Measurements from ENCODE around the gene CRYBB1.

Gene CRYBB1

DNA sequence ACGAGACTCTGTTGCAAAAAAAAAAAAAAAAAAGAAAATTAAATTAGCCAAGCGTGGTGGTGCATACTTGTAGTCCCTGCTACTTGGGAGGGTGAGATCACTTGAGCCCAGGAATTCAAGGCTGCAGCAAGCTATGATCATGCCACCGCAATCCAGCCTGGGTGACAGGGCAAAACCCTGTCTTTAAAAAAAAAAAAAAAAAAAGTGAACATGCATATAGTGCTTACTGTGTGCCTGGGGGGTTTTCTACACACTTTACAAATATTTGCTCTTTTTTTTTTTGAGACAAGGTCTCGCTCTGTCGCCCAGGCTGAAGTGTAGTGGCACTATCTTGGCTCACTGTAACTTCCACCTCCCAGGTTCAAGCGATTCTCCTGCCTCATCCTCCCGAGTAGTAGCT, 40.7 kb downstream of the CRYBB1 start:
- no peak for DNase-seq (ENCODE audit: low spot score)

DNA sequence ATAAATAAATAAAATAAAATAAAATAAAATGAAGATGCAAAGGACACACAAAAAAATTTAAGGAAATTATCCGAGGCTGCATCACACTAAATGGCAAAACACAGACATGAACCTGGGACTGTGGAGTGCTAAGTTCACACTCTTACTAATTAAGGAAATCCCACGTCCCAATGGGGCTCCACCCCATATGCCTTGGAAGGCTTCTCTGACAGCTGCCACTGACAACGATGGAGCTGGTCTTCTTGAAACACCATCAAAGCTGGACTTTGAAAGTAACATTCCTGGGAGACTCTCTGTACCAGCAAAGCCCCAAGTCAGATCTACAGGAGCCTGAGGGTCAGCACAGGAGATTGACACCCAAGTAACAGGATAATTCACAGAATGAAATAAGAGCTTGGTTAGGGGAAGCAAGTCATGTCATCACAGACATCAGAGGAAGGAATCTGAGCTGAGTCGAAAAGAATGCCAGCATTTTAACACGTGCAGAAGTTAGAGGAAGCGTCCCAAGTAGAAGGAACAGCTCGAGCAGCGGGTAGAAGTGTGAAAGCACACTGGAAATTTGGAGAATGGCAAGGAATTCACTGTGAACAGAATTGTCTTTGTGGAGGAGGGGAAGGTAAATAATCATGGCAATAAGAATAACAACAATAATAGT, 41.7 kb downstream of the CRYBB1 start:
- DNase-seq (ENCODE audit: low spot score) = no peak

DNA sequence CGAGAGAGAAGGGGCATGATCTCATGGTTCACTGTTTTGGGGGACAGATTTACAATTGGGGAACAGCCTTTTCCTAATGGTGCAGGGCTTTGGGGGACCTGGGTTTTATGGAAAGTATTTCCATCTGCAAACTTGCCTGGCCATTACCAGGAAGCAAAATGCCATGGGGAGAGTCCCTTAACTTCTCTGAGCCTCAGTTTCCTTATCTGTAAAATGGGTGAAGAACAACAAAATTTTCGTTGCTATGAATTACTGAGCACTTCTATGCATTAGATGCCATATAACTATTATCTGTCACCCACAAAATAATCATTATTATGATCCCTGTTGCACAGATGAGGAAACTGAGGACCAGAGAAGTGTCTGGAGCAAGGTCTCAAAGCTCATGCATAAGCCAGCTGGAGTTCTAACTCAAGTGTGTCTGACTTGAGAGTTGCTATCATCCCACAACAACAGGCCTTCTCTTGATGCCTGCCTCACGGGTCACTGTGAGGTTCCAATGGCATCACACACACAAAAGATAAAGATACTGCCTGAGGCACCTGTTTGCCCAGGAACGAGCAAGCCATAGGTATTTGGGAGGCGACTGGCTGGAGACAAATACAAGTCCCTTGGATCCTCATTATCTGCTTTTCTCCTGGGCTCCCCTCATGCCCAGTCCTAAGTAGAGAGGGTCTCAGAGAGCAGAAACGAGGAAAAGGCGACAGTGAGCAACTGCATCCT, 43.7 kb downstream of the CRYBB1 start:
- no peak for DNase-seq (ENCODE audit: low spot score)

DNA sequence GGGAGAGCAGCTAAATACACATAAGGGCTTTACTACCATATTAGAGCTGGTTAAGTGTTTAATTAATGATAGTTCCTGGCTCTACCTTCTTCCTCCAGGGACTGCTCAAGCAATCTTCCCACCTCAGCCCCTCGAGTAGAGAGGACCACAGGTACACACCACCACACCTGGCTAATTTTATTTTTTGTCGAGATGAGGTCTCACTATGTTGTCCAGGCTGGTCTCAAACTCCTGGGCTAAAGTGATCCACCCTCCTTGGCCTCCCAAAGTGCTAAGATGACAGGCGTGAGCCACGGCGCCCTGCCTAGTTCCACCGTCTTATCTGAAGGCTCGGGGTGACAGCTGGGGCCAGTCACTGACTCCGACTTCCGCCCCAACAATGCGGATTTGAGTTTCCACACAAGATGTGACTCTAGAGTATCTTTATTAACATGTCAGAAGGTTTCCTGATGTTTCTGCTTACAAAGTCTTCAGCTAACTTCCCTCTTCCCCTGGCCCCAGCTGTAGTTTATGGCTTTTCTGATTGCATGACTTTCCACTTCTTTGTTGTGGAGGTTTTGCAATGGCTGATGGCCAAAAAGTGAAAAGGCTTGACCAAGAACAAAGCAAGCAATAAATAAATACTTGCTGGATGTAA, 44.7 kb downstream of the CRYBB1 start:
- peak; percentile 33 for DNase-seq (ENCODE audit: low spot score)

DNA sequence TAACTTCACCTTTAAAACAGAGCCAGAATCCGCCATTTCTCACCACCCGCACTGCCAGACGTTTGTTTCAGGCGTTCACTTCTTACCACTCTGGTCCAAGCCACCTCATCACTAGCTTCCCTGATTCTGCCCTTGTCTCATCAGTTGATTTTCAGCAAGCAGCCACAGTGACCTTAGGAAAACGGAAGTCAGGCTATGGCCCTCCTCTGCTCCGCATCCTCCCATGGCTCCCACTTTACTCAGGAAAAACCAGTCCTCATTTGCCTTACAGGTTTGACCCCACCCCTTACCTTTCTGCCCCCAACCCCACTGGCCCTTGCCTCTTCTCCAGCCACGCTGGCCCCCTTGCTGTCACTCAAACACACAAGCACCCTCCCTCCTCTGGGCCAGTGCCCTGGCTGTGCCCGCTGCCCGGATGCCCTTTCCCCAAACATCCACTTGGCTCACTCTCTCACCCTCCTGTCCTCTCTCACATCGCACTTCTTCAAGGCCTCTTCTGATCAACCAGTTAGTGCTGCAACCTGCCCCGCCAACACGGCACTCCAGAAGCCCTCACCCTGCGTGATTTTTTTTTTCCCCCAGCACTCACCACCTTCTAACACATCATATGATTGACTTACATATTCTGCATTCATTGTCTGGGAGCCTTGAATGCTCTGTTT, 46.8 kb downstream of the CRYBB1 start:
- DNase-seq (ENCODE audit: low spot score) = no peak

DNA sequence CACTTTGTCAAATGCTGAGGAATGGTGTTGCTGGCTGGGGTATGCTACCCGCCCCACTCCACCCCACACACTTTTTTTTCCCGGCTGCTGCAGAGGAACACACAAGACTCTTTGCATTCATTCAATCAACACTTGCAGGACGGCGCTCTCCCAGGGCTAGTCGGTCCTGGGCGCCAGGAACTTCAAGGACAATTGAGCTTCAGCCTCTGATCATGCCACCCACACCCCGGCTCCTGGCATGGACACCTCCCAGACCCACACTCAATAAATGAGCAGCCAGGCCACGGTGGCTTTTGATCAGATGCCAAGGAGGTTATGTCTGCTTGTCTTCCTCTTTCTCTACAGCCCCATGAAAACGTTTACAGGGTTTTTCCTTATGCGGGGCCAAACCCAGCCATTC, 47.7 kb downstream of the CRYBB1 start:
- no peak for DNase-seq (ENCODE audit: low spot score)

DNA sequence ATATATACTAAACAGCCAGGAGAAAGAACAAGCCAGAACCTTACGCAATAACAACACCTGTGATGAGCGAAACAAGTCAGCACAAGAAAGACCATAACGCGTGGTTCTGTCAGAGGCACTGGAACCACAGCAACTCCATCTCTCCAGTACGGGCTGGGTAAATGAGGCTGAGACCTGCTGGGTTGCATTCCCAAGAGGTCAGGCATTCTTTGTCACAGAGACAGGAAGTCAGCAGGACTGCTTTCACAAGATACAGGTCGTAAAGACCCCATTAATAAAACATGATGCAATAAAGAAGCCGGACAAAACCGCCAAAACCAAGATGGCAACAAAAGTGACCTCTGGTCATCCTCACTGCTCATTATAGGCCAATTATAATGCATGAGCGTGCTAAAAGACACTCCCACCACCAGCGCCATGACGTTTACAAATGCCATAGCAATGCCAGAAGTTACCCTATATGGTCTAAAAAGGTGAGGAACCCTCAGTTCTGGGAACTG, 49.6 kb downstream of the CRYBB1 start:
- DNase-seq (ENCODE audit: low spot score) = no peak

DNA sequence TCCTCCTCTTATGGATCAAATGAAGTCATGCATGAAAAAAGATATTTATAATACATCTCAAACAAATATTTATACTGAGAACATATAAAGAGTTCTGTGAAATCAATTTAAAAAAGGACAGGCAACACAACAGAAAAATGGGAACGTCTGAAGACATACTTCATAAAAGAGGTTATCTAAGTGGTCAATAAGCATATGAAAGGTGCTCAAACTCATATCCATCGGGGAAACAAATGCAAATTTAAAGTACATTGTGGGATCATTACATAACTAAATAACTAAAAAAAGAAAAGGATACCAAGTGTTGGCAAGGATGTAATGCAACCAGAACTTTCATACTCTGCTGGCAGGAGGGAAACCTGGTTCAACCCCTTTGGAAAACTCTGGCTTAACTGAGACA, 50.2 kb downstream of the CRYBB1 start:
- DNase-seq (ENCODE audit: low spot score) = no peak

DNA sequence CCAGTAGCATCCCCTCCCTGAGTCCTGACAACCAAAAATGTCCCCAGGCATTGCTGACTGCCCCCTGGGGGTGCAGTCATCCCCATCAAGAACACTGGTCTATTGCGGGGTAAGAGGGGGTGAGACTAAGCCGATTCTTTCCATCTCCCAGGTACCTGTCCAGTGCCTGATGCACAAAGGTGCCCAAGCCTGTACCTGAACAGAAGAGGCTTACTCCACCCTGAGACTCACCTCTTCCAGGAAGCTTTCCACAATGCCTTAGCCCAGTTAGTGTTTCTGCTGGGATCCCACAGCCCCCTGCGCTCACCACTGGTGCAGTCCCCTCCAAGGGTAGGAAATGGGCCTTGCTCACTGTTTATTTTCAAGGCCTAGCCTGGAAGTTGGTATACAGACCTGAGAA, 50.8 kb downstream of the CRYBB1 start:
- no peak for DNase-seq (ENCODE audit: low spot score)

DNA sequence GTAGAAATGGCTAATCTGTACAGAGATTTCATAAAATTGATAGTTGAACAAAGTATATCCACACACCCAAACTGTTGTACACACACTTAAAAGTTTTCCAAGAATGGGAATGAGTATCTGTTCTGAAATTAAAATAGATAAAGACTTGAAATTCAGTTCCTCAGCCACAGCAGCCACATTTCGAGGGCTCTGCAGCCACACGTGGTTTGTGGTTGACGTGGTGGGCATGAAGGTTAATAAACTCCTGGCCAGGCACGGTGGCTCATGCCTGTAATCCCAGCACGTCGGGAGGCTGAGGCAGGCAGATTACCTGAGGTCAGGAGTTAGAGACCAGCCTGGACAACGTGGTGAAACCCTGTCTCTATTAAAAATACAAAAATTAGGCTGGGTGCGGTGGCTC, 51.9 kb downstream of the CRYBB1 start:
- no peak for DNase-seq (ENCODE audit: low spot score)

DNA sequence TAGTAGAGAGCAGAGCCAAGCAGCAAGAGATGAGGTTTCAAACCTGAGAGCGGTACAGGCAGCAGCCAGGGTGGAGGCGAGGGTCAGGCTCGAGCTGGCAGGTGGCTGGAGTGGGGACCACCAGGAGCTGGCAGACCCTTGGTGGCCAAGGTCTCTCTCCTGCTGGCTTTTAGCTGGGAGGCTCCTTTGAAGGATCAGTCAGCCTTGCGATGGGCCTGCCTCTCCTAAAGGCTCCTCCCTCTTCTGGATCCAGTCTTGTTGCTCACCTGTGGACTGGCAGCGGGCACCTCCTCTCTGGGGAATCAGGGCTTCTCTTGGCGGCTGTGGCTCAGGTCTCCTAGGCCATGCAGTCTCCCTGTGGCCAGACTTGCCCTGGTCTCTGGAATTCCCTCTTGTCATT, 52.6 kb downstream of the CRYBB1 start:
- no peak for DNase-seq (ENCODE audit: low spot score)

DNA sequence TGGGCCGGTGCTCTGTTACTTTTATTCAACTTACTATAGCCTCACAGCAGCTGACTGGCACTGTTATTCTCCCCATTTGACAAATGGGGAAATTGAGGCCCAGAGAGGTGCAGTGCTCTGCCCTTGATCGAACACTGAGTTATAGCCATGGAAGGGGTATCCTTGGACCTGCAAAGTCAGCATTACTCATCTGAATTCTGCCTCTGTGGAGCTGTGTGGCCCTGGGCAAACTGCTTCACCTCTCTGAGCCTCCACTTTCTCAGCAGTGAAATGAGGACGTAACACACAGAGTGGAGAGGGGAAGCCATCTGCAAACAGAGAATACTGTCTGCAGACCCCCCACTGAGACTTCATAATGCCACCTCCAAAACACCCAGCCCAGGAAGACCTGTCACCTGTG, 53.2 kb downstream of the CRYBB1 start:
- no peak for DNase-seq (ENCODE audit: low spot score)

DNA sequence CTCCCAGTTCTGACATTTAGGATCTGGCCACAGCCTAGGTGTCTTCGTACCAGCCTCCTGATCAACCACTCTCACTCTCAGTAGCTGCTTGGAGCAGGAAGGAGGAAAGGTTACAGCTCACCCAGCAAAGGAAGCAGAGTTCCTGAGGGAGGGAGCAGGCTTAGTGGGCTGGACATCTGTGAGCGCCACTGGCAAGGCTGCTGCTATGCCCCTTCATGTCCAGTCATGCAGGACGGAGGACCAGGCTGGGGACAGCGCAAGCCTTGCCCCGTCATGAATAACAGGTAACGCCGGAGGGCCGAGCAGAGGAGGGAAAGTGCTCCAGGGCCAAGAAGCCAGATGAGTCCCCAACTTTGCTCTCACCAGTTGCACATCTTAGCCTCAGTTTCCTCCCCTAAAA, 53.6 kb downstream of the CRYBB1 start:
- DNase-seq (ENCODE audit: low spot score) = no peak

DNA sequence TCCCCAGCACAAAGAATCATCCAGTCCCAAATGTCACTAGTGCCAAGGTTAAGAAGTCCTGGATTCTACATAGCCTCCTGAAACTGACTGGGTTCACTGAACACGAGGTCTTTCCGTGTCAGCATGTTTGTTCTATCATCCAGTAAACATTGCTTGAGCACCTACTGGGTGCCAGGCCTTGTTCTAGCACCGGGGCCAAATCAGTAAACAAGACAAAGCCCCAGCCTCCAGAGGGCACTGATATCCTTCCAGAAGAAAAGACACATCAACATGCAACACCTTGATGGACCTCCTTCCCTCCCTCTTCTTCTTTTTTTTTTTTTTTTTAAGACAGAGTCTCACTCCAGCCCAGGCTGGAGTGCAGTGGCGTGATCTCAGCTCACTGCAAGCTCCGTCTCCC, 54.8 kb downstream of the CRYBB1 start:
- DNase-seq (ENCODE audit: low spot score) = no peak

DNA sequence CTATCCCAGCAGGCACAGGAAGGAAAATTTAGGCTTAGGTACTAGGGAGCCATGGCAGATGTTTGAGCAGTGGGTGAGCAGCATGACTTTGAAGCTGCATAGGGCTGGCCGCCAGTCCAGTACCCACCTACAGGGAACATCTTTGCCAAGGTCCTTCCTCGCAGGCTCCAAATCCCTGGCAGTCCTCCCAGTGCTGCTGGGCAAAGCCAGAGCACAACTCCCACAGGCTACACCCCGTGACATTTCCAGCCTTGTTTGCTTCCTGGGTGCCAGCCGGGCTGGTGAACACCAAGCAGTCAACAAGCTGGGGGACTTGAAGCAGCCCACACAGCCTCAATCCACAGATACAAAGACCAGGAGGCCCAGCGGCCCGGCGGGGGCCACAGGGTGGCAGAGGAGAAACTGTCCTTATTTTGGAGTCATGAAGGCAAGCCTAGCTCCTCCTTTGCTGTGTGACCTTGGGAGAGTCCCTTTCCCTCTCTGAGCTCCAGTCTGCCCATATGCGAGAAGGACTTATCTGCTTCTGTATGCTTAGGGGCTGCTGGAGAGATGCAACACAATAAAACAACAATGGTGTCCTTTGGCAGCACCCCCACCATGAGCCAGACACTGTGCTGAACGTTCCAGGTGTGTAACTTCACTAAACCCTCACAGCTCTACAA, 55.9 kb downstream of the CRYBB1 start:
- DNase-seq (ENCODE audit: low spot score) = no peak

DNA sequence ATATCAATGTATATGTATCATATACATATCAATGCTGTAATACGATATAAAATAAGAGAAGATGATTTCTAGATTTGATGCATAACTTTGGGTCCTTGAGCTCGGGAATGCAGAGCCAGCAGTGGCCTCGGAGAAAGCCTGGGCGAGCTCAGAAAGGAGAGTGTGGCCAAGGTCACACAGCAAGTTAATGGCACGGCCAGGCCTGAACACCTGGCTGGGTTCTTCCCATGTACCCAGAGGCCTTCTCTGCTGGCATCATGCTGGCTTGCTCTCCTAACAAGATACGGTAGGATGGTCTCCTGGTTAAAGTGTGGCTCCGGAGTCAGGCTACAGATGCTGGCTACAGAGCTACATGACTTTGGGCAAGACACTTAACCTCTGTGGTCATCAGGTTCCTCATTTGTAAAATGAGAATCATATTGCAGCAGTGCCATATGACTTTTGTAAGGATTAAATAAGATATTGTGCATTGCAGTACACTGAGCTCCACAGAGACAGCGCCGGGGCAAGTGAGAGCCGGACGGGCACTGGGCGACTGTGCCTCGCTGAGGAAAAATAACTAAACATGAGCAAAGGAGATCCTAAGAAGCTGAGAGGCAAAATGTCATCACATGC, 57.8 kb downstream of the CRYBB1 start:
- DNase-seq (ENCODE audit: low spot score) = no peak

DNA sequence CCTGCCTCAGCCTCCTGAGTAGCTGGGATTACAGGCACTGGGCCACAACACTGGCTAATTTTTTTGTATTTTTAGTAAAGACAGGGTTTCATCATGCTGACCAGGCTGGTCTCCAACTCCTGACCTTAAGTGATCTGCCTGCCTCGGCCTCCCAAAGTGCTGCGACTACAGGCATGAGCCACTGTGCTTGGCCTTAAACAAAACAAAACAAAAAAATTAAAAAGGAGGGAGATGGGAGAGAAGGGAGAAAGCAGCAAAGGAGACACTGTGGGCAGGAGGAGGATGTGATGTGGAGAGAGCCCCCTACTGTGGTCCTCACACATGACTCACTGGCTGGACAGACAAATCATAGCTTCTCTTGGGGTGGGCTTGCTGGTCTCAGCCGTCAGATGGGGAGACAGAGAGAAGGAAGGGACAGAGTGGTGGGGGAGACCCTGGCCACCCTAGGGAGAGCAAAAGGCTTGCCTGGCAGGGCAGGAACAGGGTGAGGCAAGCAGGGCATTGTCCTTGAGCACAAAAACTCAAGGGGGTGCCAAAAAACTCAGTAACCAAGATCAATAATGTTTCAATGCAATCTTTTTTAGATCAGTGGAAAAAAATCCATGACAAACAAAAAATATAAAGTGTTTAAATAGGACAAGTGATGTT, 59.5 kb downstream of the CRYBB1 start:
- no peak for DNase-seq (ENCODE audit: low spot score)

DNA sequence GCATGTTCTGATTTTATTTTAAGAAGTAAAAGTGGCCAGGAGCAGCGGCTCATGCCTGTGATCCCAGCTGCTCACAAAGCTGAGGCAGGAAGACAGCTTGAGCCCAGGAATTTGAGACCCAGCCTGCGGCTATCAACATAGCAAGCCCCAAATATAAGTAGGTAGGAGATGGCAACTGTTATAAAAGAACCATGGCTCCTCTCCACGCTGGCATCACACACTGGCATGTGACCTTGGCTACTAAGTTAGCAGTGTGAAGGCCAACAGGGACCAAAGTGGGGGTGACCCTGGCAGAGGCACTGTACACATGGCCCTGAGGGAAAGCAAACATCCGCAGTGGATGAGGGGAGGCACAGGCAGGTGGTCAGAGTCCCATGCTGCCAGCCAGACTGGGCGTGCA, 60.9 kb downstream of the CRYBB1 start:
- DNase-seq (ENCODE audit: low spot score) = no peak

DNA sequence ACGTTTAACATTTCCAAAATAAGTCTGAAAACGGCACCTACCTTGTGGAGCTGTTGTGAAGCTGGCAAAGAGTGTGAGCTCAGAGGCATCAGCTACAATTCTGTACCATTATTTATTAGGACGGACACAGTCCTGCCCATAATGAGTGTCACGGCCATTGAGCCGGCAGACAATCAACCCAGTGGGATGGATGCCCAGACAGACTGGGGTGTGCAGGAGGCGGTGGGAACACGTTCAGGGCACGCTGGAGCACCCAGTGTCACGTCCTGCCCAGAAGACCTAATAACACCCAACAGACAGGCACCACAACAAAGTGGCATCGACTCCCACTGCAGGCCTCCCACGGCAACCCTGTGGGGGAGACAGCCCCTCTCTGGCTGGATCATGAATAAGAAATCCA, 62.3 kb downstream of the CRYBB1 start:
- DNase-seq (ENCODE audit: low spot score) = no peak

DNA sequence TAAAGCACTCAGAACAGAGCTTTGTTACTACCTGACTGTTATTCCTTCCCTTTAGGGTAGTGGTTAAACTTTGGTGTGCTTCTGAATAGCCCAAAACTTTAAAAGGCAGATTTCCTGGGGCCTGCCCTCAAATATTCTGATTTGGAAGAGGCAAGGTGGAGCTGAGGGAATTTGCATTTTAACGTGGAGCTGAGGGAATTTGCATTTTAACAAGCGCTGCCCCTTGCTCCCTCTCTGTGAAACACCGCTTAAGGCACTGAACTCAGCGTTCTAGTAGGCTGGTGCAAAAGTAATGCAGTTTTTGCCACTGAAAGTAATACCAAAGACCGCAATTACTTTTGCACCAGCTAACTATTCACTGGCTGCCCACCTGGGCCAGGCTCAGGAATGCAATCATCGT, 62.9 kb downstream of the CRYBB1 start:
- DNase-seq (ENCODE audit: low spot score) = no peak

DNA sequence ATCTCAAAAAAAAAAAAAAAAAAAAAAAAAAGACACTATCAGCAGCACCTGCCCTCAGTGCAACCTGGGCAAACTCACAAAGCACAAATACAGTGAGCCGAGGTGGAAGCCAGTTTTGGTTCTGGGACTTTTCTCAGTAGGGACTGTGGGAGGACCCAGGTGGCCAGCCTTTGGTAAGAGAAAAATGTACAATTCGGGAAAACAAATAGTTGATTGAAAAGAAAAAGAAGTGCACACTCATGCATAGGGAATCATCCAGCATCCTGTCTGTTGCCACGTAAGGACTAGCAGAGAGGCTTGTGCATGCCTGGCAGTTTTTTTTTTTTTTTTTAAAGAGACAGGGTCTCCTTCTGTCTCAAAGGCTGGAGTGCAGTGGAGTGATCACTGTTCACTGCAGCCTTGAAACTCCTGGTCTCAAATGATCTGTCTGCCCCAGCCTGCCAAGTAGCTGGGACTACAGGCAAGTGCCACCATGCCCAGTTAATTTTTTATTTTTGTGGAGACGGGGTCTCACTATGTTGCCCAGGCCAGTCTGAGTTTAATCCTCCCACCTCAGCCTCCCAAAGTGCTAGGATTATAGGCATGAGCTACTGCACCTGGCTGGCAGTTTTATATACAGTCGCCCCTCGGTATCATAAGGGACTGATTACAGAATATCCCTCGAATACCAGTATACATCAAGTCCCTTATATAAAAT, 64.6 kb downstream of the CRYBB1 start:
- peak; percentile 92 for DNase-seq (ENCODE audit: low spot score)

All from AG08395 (cell line).